TTC549 (cell line): ENCODE data around the gene PNRC1.
"Not testable (repeated sequence)": the region's sequence is repeated elsewhere in the genome, so short reads cannot be mapped to it uniquely, and the experiment has no call there.

ENCODE experiments used
- FAIRE-seq: peaks from 2 replicates; lab custom pipeline; 2012; peaks lifted over from hg19 to GRCh38; lab: Jason Lieb, UNC

Gene PNRC1

GRCh38 chr6:89110284-89110683 lies 29.7 kb downstream of the PNRC1 start:
- no peak for FAIRE-seq

GRCh38 chr6:89111933-89112332 lies 31.4 kb downstream of the PNRC1 start:
- FAIRE-seq: no peak

- FAIRE-seq: no peak
Observed at GRCh38 chr6:89116702-89117101, 36.2 kb downstream of the PNRC1 start.

GRCh38 chr6:89117211-89118108 lies 36.9 kb downstream of the PNRC1 start, which contains the start of gene SRSF12:
Gene SRSF12 (minus strand): TSS chr6:89118071. CDS start chr6:89117887, 184 bp downstream.
- FAIRE-seq: no peak

GRCh38 chr6:89118931-89119330 lies 38.4 kb downstream of the PNRC1 start:
- FAIRE-seq: no peak

- FAIRE-seq: no peak
Observed at GRCh38 chr6:89120371-89120770, 39.8 kb downstream of the PNRC1 start.

- no peak for FAIRE-seq
Observed at GRCh38 chr6:89121934-89122333, 41.4 kb downstream of the PNRC1 start.

- peak; percentile 87 for FAIRE-seq
Observed at GRCh38 chr6:89122625-89123024, 42.1 kb downstream of the PNRC1 start.

GRCh38 chr6:89128256-89128671 lies 47.7 kb downstream of the PNRC1 start:
- FAIRE-seq: not testable (repeated sequence)

GRCh38 chr6:89131599-89131998 lies 51.0 kb downstream of the PNRC1 start:
- FAIRE-seq: no peak

- no peak for FAIRE-seq
Observed at GRCh38 chr6:89132057-89132456, 51.5 kb downstream of the PNRC1 start.

GRCh38 chr6:89133981-89134380 lies 53.4 kb downstream of the PNRC1 start:
- no peak for FAIRE-seq

- FAIRE-seq: no peak
Observed at GRCh38 chr6:89134723-89135122, 54.2 kb downstream of the PNRC1 start.
